Heart left ventricle (tissue), 13 donors: ENCODE data around the gene C13orf42.

Source experiments
- POLR2A ChIP-seq, 2 donors: fragments of 450-650 bp; IDR thresholded peaks; one replicate each; pipeline ENCODE4 v1.6.1; 2017; ENCODE audit warnings: antibody characterized with exemption in 2 of 2, mild to moderate bottlenecking in 2 of 2, moderate library complexity in 2 of 2
- TF ChIP-seq, protein P1 (sequence below), 12 donors: fragments of 200-600 bp; sonication (generic) in 4 of 12; IDR thresholded peaks; one replicate each; pipeline versions ENCODE4 v1.5.0 to v1.8.0; 2018 to 2022; ENCODE audit warnings: antibody characterized with exemption in 12 of 12, mild to moderate bottlenecking in 5 of 12
- donor health status: ischemic (EF 13 %, LVEDD 7.1; RV severe dilation, severe dysfunction).
- donor health status: DM: no; HTN: yes; CAD: no.
- donor health status: DM: no; HTN: no; CAD: no.
- donor health status: ischemic (EF 25% LVEDD 6.9; RV normal size, moderate dysfunction).
- donor health status: ischemic (EF 25% LVEDD 5.7; RV mildly dilated, moderate dysfunction).
- donor health status: ischemic (EF 35%, LVEDD 5.7; RV mildly dilated, moderate dysfunction).
- donor health status: nonischemic (EF 11% LVEDD 7.7; RV severe dilation, severe dysfunction).
- donor health status: DM: yes; HTN: yes; CAD: no.
- donor health status: PGD.
- donor health status: ischemic (EF 29% LVEDD 5.4; RV normal size, mild dysfunction).
- donor health status: nonischemic (EF 23%, LVEDD 6.1; RV moderate dilation, normal function).

DNA sequence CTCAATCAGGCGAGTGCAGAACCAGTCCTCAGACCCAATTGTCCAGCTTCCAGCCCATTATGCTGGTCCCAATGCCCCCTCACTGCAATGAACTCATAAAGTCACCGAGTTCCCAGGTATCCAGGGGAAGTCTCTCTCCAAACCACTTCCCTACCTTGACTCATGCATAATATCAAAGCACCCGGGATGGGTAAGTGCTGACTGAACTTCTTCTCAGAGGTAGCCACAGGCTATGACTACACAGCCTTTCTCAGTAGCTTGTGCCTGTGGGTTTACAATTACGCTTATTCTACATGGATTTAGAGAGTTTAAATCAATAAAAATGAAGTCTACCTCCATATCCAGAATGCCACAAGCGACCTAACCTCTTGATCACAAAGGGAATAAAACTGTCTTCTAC lies 1.7 kb upstream of the C13orf42 start:
- TF ChIP-seq, protein P1, sequence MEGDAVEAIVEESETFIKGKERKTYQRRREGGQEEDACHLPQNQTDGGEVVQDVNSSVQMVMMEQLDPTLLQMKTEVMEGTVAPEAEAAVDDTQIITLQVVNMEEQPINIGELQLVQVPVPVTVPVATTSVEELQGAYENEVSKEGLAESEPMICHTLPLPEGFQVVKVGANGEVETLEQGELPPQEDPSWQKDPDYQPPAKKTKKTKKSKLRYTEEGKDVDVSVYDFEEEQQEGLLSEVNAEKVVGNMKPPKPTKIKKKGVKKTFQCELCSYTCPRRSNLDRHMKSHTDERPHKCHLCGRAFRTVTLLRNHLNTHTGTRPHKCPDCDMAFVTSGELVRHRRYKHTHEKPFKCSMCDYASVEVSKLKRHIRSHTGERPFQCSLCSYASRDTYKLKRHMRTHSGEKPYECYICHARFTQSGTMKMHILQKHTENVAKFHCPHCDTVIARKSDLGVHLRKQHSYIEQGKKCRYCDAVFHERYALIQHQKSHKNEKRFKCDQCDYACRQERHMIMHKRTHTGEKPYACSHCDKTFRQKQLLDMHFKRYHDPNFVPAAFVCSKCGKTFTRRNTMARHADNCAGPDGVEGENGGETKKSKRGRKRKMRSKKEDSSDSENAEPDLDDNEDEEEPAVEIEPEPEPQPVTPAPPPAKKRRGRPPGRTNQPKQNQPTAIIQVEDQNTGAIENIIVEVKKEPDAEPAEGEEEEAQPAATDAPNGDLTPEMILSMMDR (IDR thresholded peaks at IDR 0.05) = no peak
- TF ChIP-seq POLR2A (IDR thresholded peaks at IDR 0.05) = no peak
